ENCODE results near the gene SEC24C. TPM values are rescaled to one million over a fixed set of nuclear protein-coding genes. Genes with fewer than 3 reads are reported as not detected.
"Not testable (repeated sequence)": the region's sequence is repeated elsewhere in the genome, so short reads cannot be mapped to it uniquely, and the experiment has no call there.

SEC24C gene
- total RNA-seq, 1 donor from 2014 or later = 85.9 TPM

DNA sequence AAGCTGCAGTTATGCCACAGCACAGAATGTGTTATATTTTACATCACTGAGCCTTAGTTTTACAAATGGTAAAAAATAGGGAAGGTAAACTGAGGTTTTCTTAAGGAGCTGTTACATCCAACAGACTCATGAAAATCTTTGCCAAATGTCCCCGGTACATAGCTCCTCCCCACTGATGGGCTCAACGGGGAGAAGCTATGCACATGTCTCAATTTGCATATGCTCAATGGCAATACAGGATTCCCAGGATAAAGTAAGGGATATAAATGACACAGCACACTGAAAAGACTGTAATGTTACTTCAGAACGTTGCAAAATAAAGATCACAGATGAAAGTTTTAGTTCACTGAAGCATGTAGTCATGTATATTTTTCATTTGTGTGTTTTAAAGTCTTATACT, 29.7 kb upstream of the SEC24C start:
- not testable (repeated sequence) for H3K36me3 Mint-ChIP-seq (ENCODE audit: low read depth); H3K27ac Mint-ChIP-seq (ENCODE audit: unreplicated experiment); DNase-seq (ENCODE audit: low read depth, low spot score); H3K4me1 Mint-ChIP-seq; H3K9me3 Mint-ChIP-seq; H3K27me3 Mint-ChIP-seq (ENCODE audit: low read depth); H3K4me3 Mint-ChIP-seq

DNA sequence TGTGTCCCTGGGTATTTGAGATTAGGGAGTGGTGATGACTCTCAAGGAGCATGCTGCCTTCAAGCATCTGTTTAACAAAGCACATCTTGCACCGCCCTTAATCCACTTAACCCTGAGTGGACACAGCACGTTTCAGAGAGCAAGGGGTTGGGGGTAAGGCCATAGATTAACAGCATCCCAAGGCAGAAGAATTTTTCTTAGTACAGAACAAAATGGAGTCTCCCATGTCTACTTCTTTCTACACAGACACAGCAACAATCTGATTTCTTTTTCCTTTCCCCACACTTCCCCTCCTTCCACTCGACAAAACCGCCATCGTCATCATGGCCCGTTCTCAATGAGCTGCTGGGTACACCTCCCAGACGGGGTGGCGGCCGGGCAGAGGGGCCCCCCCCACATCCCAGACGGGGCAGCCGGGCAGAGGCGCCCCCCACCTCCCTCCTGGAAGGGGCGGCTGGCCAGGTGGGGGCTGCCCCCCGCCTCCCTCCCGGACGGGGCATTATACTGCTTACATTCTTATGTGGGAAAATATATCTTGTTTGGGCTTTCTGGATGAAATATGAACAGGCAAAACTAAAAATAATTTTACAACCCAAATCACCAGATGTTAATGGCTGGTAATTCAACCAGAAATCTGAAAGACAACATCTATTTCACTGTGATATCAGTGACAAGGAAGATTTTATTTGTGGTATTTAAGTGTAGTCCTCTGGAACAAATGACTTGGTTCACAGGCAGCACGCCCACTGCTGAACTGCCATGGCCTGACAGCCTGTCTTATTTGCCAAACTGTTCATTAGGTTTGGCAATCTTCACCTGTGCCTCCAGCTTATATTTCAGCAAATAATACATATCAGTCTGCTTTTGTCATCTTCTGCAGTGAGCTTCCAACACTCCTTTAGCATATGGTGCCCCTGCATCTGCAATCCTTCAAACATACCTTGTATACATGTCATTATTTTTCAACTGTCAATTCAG, 28.7 kb upstream of the SEC24C start:
- H3K9me3 Mint-ChIP-seq; H3K27me3 Mint-ChIP-seq (ENCODE audit: low read depth); H3K4me3 Mint-ChIP-seq; H3K27ac Mint-ChIP-seq (ENCODE audit: unreplicated experiment); DNase-seq (ENCODE audit: low read depth, low spot score); H3K36me3 Mint-ChIP-seq (ENCODE audit: low read depth); H3K4me1 Mint-ChIP-seq: not testable (repeated sequence)

- Mint-ChIP-seq H3K27ac (ENCODE audit: unreplicated experiment) (no peak overlapping the region), H3K4me1 (peaks cover 4% of the 10 kb centered on the region), H3K36me3 (ENCODE audit: low read depth) (peaks cover 8% of the 10 kb centered on the region), H3K27me3 (ENCODE audit: low read depth) (no peaks in the 10 kb centered on the region), H3K9me3 (no peaks in the 10 kb centered on the region), H3K4me3 (no peak overlapping the region)
- no peak for DNase-seq (ENCODE audit: low read depth, low spot score)
- TF ChIP-seq, protein P1, sequence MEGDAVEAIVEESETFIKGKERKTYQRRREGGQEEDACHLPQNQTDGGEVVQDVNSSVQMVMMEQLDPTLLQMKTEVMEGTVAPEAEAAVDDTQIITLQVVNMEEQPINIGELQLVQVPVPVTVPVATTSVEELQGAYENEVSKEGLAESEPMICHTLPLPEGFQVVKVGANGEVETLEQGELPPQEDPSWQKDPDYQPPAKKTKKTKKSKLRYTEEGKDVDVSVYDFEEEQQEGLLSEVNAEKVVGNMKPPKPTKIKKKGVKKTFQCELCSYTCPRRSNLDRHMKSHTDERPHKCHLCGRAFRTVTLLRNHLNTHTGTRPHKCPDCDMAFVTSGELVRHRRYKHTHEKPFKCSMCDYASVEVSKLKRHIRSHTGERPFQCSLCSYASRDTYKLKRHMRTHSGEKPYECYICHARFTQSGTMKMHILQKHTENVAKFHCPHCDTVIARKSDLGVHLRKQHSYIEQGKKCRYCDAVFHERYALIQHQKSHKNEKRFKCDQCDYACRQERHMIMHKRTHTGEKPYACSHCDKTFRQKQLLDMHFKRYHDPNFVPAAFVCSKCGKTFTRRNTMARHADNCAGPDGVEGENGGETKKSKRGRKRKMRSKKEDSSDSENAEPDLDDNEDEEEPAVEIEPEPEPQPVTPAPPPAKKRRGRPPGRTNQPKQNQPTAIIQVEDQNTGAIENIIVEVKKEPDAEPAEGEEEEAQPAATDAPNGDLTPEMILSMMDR (conservative IDR thresholded peaks at IDR 0.05) = no peak
Measured at GRCh38 chr10:73716251-73716650, 27.9 kb upstream of the SEC24C start.

DNA sequence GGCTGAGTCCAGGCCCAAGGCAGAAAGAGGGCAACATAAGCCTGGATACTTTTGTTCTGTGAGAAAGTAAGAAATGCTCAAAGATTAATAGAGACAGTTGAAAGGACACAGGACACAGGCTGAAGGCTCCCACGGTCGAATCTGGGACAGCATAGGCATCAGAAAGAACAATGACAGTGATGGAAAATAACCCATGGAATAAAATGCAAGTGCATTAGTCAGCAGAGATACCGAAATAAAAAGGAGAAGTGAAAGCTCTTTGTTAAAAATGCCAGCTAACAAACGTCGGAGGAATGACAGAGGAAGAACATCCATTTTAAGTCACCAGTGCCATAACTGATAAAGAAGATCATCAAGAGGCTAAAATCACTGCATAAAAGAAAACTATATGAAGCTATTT, 26.6 kb upstream of the SEC24C start:
- DNase-seq (ENCODE audit: low read depth, low spot score) = no peak
- H3K27me3 Mint-ChIP-seq (ENCODE audit: low read depth) = no peaks in the 10 kb centered on the region
- no peaks in the 10 kb centered on the region for H3K4me1 Mint-ChIP-seq
- H3K27ac Mint-ChIP-seq (ENCODE audit: unreplicated experiment) = no peak overlapping the region
- peaks cover 5% of the 10 kb centered on the region for H3K36me3 Mint-ChIP-seq (ENCODE audit: low read depth)
- H3K9me3 Mint-ChIP-seq = no peaks in the 10 kb centered on the region
- TF ChIP-seq, protein P1 (conservative IDR thresholded peaks at IDR 0.05) = no peak
- H3K4me3 Mint-ChIP-seq = no peak overlapping the region

GRCh38 chr10:73720561-73720960, 23.6 kb upstream of the SEC24C start:
- not testable (repeated sequence) for H3K4me3 Mint-ChIP-seq; H3K27me3 Mint-ChIP-seq (ENCODE audit: low read depth); H3K9me3 Mint-ChIP-seq; H3K36me3 Mint-ChIP-seq (ENCODE audit: low read depth); H3K27ac Mint-ChIP-seq (ENCODE audit: unreplicated experiment); DNase-seq (ENCODE audit: low read depth, low spot score); H3K4me1 Mint-ChIP-seq

- no peak overlapping the region for H3K27ac Mint-ChIP-seq (ENCODE audit: unreplicated experiment)
- DNase-seq (ENCODE audit: low read depth, low spot score) = no peak
- no peaks in the 10 kb centered on the region for H3K9me3 Mint-ChIP-seq
- H3K4me3 Mint-ChIP-seq = no peak overlapping the region
- H3K4me1 Mint-ChIP-seq = no peaks in the 10 kb centered on the region
- no peaks in the 10 kb centered on the region for H3K27me3 Mint-ChIP-seq (ENCODE audit: low read depth)
- peaks cover 3% of the 10 kb centered on the region for H3K36me3 Mint-ChIP-seq (ENCODE audit: low read depth)
- TF ChIP-seq, protein P1 (conservative IDR thresholded peaks at IDR 0.05) = no peak
Measured at GRCh38 chr10:73723516-73723915, 20.7 kb upstream of the SEC24C start.

GRCh38 chr10:73729781-73730152, 14.4 kb upstream of the SEC24C start:
- H3K9me3 Mint-ChIP-seq; H3K27me3 Mint-ChIP-seq (ENCODE audit: low read depth); DNase-seq (ENCODE audit: low read depth, low spot score); H3K36me3 Mint-ChIP-seq (ENCODE audit: low read depth): not testable (repeated sequence)
- Mint-ChIP-seq H3K27ac (ENCODE audit: unreplicated experiment) (peak overlapping the region; percentile 93), H3K4me1 (peaks cover 17% of the 10 kb centered on the region), H3K4me3 (peak overlapping the region; percentile 99)

Data from neural crest cell (in vitro differentiated cells).